PC-3 (cell line): ENCODE measurements around the gene P2RX1. TPM values are rescaled to one million over a fixed set of nuclear protein-coding genes. Genes with fewer than 3 reads are reported as not detected.
A peak's percentile ranks its signal among the peaks of the same experiment; 100 is the strongest.

ENCODE experiments used
- ATAC-seq: fragments of 200-7000 bp; cut with Tn5 transposase; 2 replicates; pipeline ENCODE4 v1.9.1; 2020; ENCODE audit warnings: mild to moderate bottlenecking, moderate library complexity
- BruUV-seq: library from RNA; stranded (reverse); fragments of 400-500 nt; replicated peaks from 2 replicates; lab custom pipeline; 2021; lab: Mats Ljungman, UMichigan
- CTCF ChIA-PET: fragments of 300-600 bp; sonication (Branson Sonifier 250); formaldehyde crosslinking; loops from one replicate; lab custom pipeline; 2022; ENCODE audit warnings: antibody characterized with exemption; lab: Charles Lee
- POLR2A ChIA-PET: fragments of 300-600 bp; sonication (Branson Sonifier 250); formaldehyde crosslinking; loops from one replicate; lab custom pipeline; 2022; ENCODE audit warnings: antibody characterized with exemption; ENCODE audit not compliant: unreplicated experiment; lab: Charles Lee
- DNase-seq: peaks from one replicate; pipeline ENCODE4 v3.0.0-alpha.2; 2015
- H2AFZ ChIP-seq: fragments of 300-600 bp; sonication (generic); 2 replicates; pipeline ENCODE4 v1.6.0; 2016; ENCODE audit warnings: antibody characterized with exemption, low read length
- H3F3A ChIP-seq: fragments of 300-600 bp; sonication (generic); one replicate; pipeline ENCODE4 v1.6.0; 2017; ENCODE audit warnings: antibody characterized with exemption, low read length, control low read depth, mild to moderate bottlenecking; ENCODE audit not compliant: unreplicated experiment
- H3K27ac ChIP-seq: fragments of 300-600 bp; sonication (generic); 2 replicates; pipeline ENCODE4 v1.5.1; 2016; ENCODE audit warnings: mild to moderate bottlenecking, low read length
- H3K27me3 ChIP-seq: fragments of 300-600 bp; sonication (generic); 2 replicates; pipeline ENCODE4 v1.6.1; 2016; ENCODE audit warnings: low read length, mixed read lengths
- H3K36me3 ChIP-seq: fragments of 300-600 bp; sonication (generic); 2 replicates; pipeline ENCODE4 v1.6.1; 2016; ENCODE audit warnings: low read depth, mixed run types, low read length, mixed read lengths
- H3K4me1 ChIP-seq: fragments of 300-600 bp; sonication (generic); 2 replicates; pipeline ENCODE4 v1.5.1; 2016; ENCODE audit warnings: low read length; ENCODE audit not compliant: insufficient read depth
- H3K4me2 ChIP-seq: fragments of 300-600 bp; sonication (generic); 2 replicates; pipeline ENCODE4 v1.6.0; 2016; ENCODE audit warnings: low read length
- H3K4me3 ChIP-seq: fragments of 300-600 bp; sonication (generic); 2 replicates; pipeline ENCODE4 v1.5.1; 2016; ENCODE audit warnings: mild to moderate bottlenecking, low read length, mixed read lengths
- H3K79me2 ChIP-seq: fragments of 300-600 bp; sonication (generic); 2 replicates; pipeline ENCODE4 v1.6.1; 2017; ENCODE audit warnings: low read length, mixed read lengths
- H3K9ac ChIP-seq: fragments of 300-600 bp; sonication (generic); 2 replicates; pipeline ENCODE4 v1.6.0; 2016; ENCODE audit warnings: mild to moderate bottlenecking, low read length
- H3K9me2 ChIP-seq: fragments of 300-600 bp; sonication (generic); replicated peaks from 2 replicates; pipeline ENCODE4 v1.6.1; 2016; ENCODE audit warnings: mixed run types, low read length, mixed read lengths
- H3K9me3 ChIP-seq: fragments of 300-600 bp; sonication (generic); 2 replicates; pipeline ENCODE4 v1.6.1; 2016; ENCODE audit warnings: low read length, mixed read lengths
- H4K20me1 ChIP-seq: fragments of 300-600 bp; sonication (generic); 2 replicates; pipeline ENCODE4 v1.6.1; 2016; ENCODE audit warnings: low read length, mixed read lengths
- EZH2 ChIP-seq: fragments of 300-600 bp; sonication (generic); IDR thresholded peaks from one replicate; pipeline ENCODE4 v1.6.1; 2017; ENCODE audit warnings: antibody characterized with exemption, mild to moderate bottlenecking, low read length; ENCODE audit not compliant: unreplicated experiment
- EZH2phosphoT487 ChIP-seq: fragments of 300-600 bp; sonication (generic); IDR thresholded peaks from 2 replicates; pipeline ENCODE4 v1.6.1; 2018; ENCODE audit warnings: mild to moderate bottlenecking, antibody characterized with exemption, low read length, borderline replicate concordance
- intact Hi-C: fragments of 100-400 bp; cut with micrococcal nuclease; formaldehyde crosslinking; loops from 2 replicates; pipeline ENCODE4 v1.9.0; 2023
- total RNA-seq: library from RNA; depleted of rRNA; stranded (reverse); fragments of >200 nt; gene quantifications from 2 replicates; pipeline ENCODE4 v1.2.3, GENCODE V29; 2014
- TF ChIP-seq, protein P1 (sequence below): fragments of 300-600 bp; sonication (generic); conservative IDR thresholded peaks from 2 replicates; pipeline ENCODE4 v1.5.1; 2017; ENCODE audit warnings: antibody characterized with exemption, low read depth, mild to moderate bottlenecking, low read length

The P2RX1 gene
- total RNA-seq, 1 experiment from 2014 or later, result not detected

DNA sequence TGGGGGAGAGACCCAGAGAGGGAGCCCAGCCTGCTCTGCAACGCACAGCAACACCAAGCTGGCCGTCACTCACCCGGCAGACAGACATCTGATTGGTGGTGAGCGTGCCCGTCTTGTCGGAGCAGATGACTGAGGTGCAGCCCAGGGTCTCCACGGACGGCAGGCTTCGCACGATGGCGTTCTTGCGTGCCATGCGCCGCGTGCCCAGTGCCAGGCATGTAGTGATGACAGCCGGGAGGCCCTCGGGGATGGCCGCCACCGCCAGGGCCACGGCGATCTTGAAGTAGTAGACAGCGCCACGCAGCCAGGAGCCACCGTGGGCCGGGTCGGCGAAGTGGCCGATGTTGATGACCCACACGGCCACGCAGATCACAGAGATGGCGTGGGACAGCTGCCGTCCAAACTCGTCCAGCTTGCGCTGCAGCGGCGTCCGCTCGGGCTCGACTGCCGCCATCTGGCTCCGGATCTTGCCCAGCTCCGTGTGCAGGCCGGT lies 31.1 kb upstream of the P2RX1 start:
- no peaks in the 10 kb centered on the region for H3K36me3 ChIP-seq
- POLR2A ChIA-PET, result no interaction called here
- H3K79me2 ChIP-seq, result no peaks in the 10 kb centered on the region
- BruUV-seq, result no TSS peak
- CTCF ChIA-PET, result no interaction called here
- no peaks in the 10 kb centered on the region for H3K27me3 ChIP-seq
- no peak overlapping the region for H3K27ac ChIP-seq
- no peaks in the 10 kb centered on the region for H3F3A ChIP-seq
- no peaks in the 10 kb centered on the region for H4K20me1 ChIP-seq
- no peak overlapping the region for H3K9ac ChIP-seq
- DNase-seq (no peak), ATAC-seq (no peak)
- no peaks in the 10 kb centered on the region for H3K9me2 ChIP-seq
- H3K9me3 ChIP-seq, result no peaks in the 10 kb centered on the region
- intact Hi-C loops, result no loop called here
- H3K4me1 ChIP-seq, result peaks cover 7% of the 10 kb centered on the region; the same call in 1 of the 2 replicates
- TF ChIP-seq, protein P1, sequence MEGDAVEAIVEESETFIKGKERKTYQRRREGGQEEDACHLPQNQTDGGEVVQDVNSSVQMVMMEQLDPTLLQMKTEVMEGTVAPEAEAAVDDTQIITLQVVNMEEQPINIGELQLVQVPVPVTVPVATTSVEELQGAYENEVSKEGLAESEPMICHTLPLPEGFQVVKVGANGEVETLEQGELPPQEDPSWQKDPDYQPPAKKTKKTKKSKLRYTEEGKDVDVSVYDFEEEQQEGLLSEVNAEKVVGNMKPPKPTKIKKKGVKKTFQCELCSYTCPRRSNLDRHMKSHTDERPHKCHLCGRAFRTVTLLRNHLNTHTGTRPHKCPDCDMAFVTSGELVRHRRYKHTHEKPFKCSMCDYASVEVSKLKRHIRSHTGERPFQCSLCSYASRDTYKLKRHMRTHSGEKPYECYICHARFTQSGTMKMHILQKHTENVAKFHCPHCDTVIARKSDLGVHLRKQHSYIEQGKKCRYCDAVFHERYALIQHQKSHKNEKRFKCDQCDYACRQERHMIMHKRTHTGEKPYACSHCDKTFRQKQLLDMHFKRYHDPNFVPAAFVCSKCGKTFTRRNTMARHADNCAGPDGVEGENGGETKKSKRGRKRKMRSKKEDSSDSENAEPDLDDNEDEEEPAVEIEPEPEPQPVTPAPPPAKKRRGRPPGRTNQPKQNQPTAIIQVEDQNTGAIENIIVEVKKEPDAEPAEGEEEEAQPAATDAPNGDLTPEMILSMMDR, result no peak
- TF ChIP-seq EZH2 (no peak), EZH2phosphoT487 (no peak)
- no peak overlapping the region for H3K4me2 ChIP-seq
- H2AFZ ChIP-seq, result no peak overlapping the region
- H3K4me3 ChIP-seq, result no peak overlapping the region

DNA sequence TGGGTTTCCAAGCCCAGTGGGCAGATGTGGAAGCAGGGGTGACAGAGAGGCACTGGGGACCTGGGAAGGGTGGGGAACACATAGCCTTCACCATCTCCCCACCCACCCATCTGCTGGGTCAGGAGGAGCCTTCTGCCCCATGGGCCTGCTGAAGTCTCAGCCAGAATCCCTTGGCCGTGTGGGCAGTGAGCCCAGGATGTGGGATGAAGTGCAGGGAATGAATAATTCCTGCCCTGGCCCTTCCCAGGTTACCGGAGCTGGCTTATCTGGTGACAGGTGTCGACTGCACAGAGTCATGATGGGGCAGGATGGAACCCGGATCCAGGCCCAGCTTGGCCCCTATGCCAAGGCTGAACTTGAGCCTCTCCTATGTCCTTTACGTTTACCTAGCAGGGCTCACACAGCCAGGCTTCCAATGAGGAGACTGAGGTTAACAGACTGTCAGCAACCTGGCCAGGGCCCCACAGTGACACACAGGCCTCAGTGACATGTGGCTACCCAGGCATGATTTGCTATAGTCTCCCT lies 30.5 kb upstream of the P2RX1 start:
- no peaks in the 10 kb centered on the region for H3F3A ChIP-seq
- no peak overlapping the region for H3K4me3 ChIP-seq
- H3K79me2 ChIP-seq, result no peaks in the 10 kb centered on the region
- H3K27me3 ChIP-seq, result no peaks in the 10 kb centered on the region
- H3K9me2 ChIP-seq, result no peaks in the 10 kb centered on the region
- POLR2A ChIA-PET, result no interaction called here
- no peaks in the 10 kb centered on the region for H3K36me3 ChIP-seq
- peaks cover 7% of the 10 kb centered on the region; the same call in 1 of the 2 replicates for H3K4me1 ChIP-seq
- H3K4me2 ChIP-seq, result no peak overlapping the region
- CTCF ChIA-PET, result no interaction called here
- peak; percentile 28 for DNase-seq
- BruUV-seq, result no TSS peak
- no peaks in the 10 kb centered on the region for H3K9me3 ChIP-seq
- no peak overlapping the region for H3K9ac ChIP-seq
- no peak overlapping the region for H2AFZ ChIP-seq
- no peaks in the 10 kb centered on the region for H4K20me1 ChIP-seq
- no peak overlapping the region for H3K27ac ChIP-seq
- peak; percentile 61 for ATAC-seq
- TF ChIP-seq, protein P1, result no peak
- TF ChIP-seq EZH2phosphoT487 (no peak), EZH2 (no peak)
- intact Hi-C loops, result no loop called here

DNA sequence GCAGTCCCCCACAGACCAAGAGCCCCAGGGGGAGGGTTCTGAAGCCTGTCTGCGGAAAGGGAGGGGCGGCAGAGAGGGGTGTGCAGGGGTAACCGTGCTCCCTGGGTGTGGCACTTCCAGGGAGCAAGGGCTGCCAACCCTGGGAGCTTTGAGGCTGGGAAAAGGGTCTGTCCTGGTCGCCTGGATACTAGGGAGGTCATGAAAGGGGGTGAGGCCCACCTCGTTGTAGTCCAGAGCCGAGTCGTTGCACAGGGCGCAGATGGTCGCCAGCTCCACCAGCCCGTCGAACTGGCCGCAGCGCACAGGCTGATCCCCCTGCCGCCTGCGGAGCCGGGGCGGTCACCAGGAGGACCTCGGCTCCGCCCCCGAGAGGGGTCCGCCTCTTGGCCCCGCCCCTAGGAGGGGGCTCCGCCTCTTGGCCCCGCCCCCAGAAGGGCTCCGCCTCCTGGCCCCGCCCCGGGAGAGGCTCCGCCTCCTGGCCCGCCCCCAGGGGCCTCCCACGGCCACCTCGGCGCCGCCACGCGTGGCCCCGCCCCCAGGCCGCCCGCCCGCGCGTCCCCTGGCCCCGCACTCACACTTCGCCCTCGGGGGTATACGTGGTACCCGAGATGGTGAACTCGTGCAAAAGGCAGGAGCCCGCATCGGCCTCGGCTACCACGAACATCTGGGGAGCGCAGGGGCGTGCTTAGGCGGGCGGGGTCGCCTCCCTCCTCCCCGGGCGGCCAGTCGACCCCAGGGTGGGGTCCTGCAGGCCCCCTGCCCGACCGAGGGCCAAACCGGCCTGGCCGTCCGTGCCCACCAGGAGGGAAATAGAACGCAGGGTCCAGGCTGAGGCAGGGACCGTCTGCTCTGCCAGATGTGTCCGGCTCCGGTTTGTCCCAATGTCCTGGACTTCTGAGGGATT lies 28.5 kb upstream of the P2RX1 start:
- H3K79me2 ChIP-seq, result no peaks in the 10 kb centered on the region
- no peaks in the 10 kb centered on the region for H3K9me2 ChIP-seq
- intact Hi-C loops, result no loop called here
- ChIA-PET POLR2A (no interaction called here), CTCF (no interaction called here)
- no peak overlapping the region for H3K27ac ChIP-seq
- no peak for ATAC-seq
- peaks cover 7% of the 10 kb centered on the region; the same call in 1 of the 2 replicates for H3K4me1 ChIP-seq
- no TSS peak for BruUV-seq
- no peak for DNase-seq
- no peak overlapping the region for H3K4me2 ChIP-seq
- H3K4me3 ChIP-seq, result no peak overlapping the region
- H4K20me1 ChIP-seq, result no peaks in the 10 kb centered on the region
- no peaks in the 10 kb centered on the region for H3K27me3 ChIP-seq
- H2AFZ ChIP-seq, result no peak overlapping the region
- no peaks in the 10 kb centered on the region for H3K36me3 ChIP-seq
- H3K9ac ChIP-seq, result no peak overlapping the region
- TF ChIP-seq EZH2 (no peak), EZH2phosphoT487 (no peak)
- TF ChIP-seq, protein P1, result no peak
- no peaks in the 10 kb centered on the region for H3K9me3 ChIP-seq
- H3F3A ChIP-seq, result no peaks in the 10 kb centered on the region
